HL-60/S4 (cell line): ENCODE results near the gene ESRRB.

Experiments used
- in situ Hi-C: fragments of 300-500 bp; cut with MboI; formaldehyde crosslinking; loops from 2 replicates; pipeline ENCODE4 v1.14.3; 2022; ENCODE audit warnings: low sequenced_read_pairs

Gene ESRRB

GRCh38 chr14:76490735-76491134 is 114.8 kb downstream of the ESRRB start:
- in situ Hi-C loops = no loop called here

GRCh38 chr14:76491172-76491930 is 115.4 kb downstream of the ESRRB start:
- in situ Hi-C loops = no loop called here

DNA sequence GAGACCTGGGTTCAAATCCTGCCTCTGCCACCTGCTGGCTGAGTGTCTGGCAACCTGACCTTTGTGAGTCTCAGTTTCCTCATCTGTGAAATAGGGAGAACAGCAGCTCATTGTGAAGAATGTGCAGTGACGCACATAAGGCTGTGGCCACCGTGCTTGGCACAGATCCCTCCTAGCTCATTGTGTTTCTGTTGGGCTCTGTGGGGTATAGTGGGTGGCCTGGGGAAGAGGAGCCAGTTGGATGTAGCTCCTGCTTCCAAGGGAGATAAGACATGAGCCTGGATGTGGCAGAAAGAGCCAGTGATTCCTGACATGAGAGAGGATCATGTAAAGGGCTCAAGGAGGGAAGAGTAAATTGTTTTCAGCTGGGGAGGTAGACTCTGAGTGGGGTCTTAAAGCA is 120.0 kb downstream of the ESRRB start:
- in situ Hi-C loops = no loop called here

DNA sequence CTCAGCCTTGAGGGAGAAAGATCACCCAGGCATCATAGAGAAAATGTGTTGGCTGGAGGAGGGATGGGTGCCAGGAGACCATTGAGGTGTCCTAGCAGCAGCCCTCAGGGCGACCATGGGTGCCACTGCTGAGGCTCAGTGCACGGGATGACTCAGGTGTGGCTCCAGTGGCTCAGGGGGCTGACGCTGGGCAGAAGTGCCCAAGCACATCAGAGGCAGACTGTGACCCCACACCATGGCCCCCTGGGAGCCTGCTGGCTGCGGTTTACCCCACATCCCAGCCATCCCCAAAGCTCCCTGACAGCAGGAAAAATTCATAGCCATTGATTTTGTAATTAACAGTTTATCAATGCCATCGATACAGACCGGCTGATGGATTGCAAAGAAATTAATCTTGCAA is 120.7 kb downstream of the ESRRB start:
- in situ Hi-C loops = no loop called here

DNA sequence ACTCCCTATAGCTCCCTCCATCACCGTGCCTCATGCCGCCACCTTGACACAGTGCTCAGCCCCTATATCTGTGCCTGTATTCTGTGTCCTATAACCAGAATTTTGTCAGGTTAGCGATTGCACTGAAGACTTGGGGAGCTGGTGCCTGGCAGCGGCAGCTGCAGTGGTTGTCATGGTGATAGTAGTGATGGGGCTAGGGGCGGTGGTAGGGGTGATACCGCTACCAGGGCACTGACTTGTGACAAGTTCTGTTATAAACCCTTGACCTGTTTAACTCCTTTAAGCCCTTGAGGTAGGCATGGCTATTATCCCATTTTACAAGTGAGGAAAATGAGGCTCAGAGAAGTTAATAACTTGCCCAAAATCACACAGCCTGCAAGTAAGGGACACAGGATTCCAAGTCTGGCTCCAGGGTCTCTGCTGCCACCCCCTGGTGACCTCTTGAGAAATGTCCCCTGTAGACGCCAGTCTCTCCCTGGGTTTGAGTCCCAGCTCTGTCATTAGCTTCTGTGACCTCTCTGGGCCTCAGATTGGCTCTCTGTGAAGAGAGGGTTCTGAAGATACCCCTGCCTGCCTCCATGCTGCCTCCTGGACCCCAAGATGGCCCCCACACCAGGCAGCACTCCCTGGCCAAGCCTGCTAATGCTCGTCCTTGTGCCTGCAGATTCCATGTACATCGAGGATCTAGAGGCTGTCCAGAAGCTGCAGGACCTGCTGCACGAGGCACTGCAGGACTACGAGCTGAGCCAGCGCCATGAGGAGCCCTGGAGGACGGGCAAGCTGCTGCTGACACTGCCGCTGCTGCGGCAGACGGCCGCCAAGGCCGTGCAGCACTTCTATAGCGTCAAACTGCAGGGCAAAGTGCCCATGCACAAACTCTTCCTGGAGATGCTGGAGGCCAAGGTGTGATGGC is 121.9 kb downstream of the ESRRB start:
- in situ Hi-C loops = no loop called here

DNA sequence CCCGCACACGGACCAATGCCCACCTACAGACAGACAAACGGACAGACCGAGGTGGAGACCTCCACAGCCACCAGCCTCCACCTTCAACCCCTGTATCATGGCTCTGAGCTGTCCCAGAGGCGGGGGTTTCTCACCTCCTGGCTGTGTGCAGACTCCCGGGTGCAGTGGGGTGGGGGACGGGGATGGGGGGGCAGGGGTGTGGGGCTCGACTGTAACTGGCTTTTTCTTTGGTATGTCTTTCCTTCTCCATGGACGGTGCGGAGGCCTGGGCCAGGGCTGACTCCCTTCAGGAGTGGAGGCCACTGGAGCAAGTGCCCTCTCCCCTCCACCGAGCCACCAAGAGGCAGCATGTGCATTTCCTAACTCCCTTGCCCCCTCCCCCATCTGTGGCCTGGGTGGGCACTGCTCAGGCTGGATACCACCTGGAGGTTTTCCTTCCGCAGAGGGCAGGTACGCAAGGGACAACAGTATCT is 122.6 kb downstream of the ESRRB start:
- in situ Hi-C loops = no loop called here

GRCh38 chr14:76498976-76499375 is 123.0 kb downstream of the ESRRB start:
- in situ Hi-C loops = no loop called here

DNA sequence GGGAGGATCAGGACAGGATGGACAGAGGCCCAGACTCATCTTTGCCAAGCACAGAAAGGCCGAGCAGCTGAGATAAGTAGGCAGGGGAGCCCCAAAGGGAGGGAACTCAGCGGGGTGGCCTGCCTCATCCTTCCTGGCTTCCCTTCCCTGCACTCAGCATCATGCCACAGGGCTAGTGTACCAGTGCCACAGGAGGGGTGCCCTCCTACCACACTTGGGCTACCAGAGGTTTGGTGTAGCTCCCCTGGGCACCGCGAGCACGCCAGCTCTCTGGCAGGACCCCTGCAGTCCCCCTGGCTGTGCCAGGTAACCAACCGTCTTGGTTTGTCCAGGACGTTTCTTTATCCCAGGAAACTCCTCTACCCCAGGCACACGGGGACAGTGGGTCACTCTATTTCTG is 123.5 kb downstream of the ESRRB start:
- in situ Hi-C loops = no loop called here

GRCh38 chr14:76500011-76500410 is 124.1 kb downstream of the ESRRB start:
- in situ Hi-C loops = no loop called here

DNA sequence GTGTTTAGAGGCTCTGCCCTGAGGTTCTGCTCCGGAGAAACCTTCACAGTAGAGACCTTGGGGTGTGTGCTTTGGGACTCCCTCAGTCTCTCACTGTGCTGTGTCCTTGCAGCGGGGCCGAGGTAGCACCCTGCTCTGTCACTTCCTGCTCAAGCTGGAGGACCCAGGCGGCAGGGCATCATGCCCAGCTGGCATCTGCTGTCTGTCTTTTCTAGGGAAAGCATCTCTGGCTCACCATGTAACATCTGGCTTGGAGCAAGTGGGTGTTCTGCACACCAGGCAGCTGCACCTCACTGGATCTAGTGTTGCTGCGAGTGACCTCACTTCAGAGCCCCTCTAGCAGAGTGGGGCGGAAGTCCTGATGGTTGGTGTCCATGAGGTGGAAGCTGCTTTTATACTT is 124.5 kb downstream of the ESRRB start:
- in situ Hi-C loops = no loop called here

- in situ Hi-C loops = no loop called here
Measured at GRCh38 chr14:76501156-76501720, 125.3 kb downstream of the ESRRB start.

- in situ Hi-C loops = no loop called here
Measured at GRCh38 chr14:76502219-76502618, 126.3 kb downstream of the ESRRB start.

GRCh38 chr14:76502638-76503037 is 126.7 kb downstream of the ESRRB start:
- in situ Hi-C loops = no loop called here

DNA sequence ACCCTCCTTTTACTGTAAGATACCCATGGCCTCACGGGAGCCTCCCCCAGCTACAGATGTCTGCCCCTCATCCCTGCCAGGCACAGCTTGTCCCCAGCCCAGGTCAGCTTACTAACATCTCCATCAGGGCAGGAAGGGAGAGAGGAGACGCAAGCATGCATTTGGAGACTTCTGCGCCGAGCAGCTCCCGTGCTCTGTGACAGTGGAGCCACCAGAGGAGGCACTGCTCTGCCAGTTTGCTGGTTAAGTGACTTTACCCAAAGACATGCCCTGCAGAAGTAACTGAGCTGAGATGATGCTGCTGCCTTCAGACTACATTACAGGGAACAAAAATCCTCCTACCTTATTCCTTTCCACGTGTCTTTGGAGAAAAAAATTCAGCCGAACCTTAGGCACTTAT is 133.4 kb downstream of the ESRRB start:
- in situ Hi-C loops = no loop called here

DNA sequence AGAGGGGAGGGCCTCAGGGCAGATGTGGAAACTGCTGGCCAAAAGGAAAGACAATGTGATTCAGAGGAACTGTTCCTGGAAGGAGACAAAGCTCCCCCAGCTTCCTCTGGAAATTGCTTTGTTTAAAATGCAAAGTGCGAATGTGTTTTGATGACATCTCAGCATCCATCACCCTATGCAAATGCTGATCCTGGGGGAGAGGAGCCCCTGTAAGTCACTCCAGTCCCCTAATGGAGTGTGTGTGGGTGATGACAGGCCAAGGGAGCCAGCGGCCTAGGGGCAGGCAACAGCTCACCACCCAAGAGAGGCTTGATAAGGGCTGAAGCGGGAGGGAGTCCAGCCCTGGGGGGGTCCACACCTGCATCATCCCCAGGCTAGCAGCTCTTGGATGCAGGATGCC is 134.2 kb downstream of the ESRRB start:
- in situ Hi-C loops = no loop called here

GRCh38 chr14:76514213-76514998 is 138.5 kb downstream of the ESRRB start:
- in situ Hi-C loops = no loop called here

- in situ Hi-C loops = no loop called here
Measured at GRCh38 chr14:76516884-76517283, 140.9 kb downstream of the ESRRB start.

- in situ Hi-C loops = no loop called here
Measured at GRCh38 chr14:76518366-76518765, 142.4 kb downstream of the ESRRB start.

DNA sequence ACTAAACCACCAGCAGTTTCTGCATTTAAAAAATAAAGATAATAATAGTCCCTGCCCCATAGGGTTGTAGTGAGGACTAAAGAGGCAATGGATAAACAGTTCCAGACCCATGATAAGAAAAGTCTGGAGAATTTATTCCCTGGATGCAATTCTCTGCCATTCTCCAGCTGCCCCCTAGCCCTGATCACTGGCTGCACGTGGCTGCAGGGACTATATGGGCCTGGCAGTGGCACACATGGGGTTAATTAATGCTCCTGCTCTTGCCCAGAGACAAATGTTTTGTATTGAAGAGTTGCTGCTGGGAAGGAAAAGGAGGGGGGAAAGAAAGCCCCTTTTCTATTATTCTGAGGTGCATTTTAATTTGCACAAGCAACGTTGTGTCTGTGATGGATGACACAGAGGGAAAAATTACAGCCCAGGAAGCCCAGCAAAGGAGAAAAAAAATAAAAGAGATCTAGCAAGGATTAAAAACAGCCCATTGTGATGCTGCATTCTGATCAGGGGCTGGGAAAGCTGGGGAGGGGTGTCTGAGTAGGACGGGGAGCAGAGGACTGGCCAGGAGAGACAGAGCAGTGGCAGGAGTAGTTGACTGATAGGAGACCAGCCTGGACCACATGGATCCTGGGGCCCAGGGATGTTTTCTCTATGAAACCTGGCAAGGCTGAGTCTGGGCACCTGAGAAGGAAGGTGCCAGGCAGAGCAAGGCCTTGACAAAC is 149.3 kb downstream of the ESRRB start:
- in situ Hi-C loops = no loop called here

GRCh38 chr14:76531085-76531484 is 155.1 kb downstream of the ESRRB start:
- in situ Hi-C loops = no loop called here
